Psoas muscle (tissue), 8 donors: Measurements from ENCODE around the gene CD19. TPM values are rescaled to one million over a fixed set of nuclear protein-coding genes. Genes with fewer than 3 reads are reported as not detected.
"Not testable (repeated sequence)": the region's sequence is repeated elsewhere in the genome, so short reads cannot be mapped to it uniquely, and the experiment has no call there.

Experiments
- ATAC-seq, 4 donors: fragments of 200-7000 bp; cut with Tn5 transposase; one replicate each; pipeline ENCODE4 v1.9.1; 2020; ENCODE audit warnings: moderate library complexity in 3 of 4, mild to moderate bottlenecking in 2 of 4
- DNase-seq, 2 donors: peaks; one replicate each; pipeline ENCODE4 v3.0.0-alpha.2; 2020
- H3K27ac ChIP-seq: fragments of 200-600 bp; one replicate; pipeline ENCODE4 v1.8.0; 2022
- H3K27me3 ChIP-seq, 3 donors: fragments of 200-600 bp in 1 of 3; one replicate each; pipeline versions ENCODE4 v1.6.1 to v1.8.0; 2013 to 2022; ENCODE audit warnings: low read length in 2 of 3, mild to moderate bottlenecking in 2 of 3, moderate library complexity in 1 of 3; ENCODE audit not compliant: insufficient read depth in 3 of 3
- H3K36me3 ChIP-seq, 2 donors: fragments of 200-600 bp in 1 of 2; one replicate each; pipeline versions ENCODE4 v1.6.1 to v1.8.0; 2013 to 2022; ENCODE audit warnings: low read depth in 1 of 2, mild to moderate bottlenecking in 1 of 2, moderate library complexity in 1 of 2; ENCODE audit not compliant: insufficient read depth in 1 of 2
- H3K4me1 ChIP-seq: fragments of 200-600 bp; one replicate; pipeline ENCODE4 v1.8.0; 2022
- H3K4me3 ChIP-seq: fragments of 200-600 bp; one replicate; pipeline ENCODE4 v1.8.0; 2022; ENCODE audit warnings: mild to moderate bottlenecking
- H3K9me3 ChIP-seq: fragments of 200-600 bp; one replicate; pipeline ENCODE4 v1.8.0; 2022
- WGBS, 3 donors: extraction: QIAGEN DNeasy Blood & Tissue Kit; methylation state at CpG; one replicate each; pipeline versions ENCODE4 v1.1.6 to v1.1.7; 2013; 5-methylcytosine and 5-hydroxymethylcytosine counted together
- intact Hi-C, 2 donors: fragments of 100-400 bp; cut with DNase I; formaldehyde crosslinking; loops; one replicate each; pipeline versions ENCODE4 v1.11.0 to v1.14.2; 2022
- polyA plus RNA-seq, 3 donors: library from polyadenylated mRNA; stranded (reverse); fragments of 200-250 nt; gene quantifications; one replicate each; pipeline ENCODE4 v1.2.3, GENCODE V29; 2013
- total RNA-seq, 4 donors: library from RNA; stranded (reverse); fragmentation: NEBNext Ultra II Directional in 2 of 4; extraction: Animal tissue kit (Norgen Biotek cat#: 25700) in 2 of 4; gene quantifications; one replicate each; pipeline versions ENCODE4 v1.2.1 to v1.2.4, GENCODE V29; 2021 to 2023
- TF ChIP-seq, protein P1 (sequence below): fragments of 200-600 bp; IDR thresholded peaks from one replicate; pipeline ENCODE4 v1.8.0; 2022; ENCODE audit warnings: antibody characterized with exemption
- donor health status: healthy with polysubstance abuse.
- donor health status: DM: no; HTN: no; CAD: no; lungs with moderate emphysema.
- donor health status: Bipolar disorder and iron deficiency.
- donor health status: healthy.
- donor health status: DM: yes; HTN: yes; CAD: no.
- donor health status: DM: no; HTN: no; CAD: no.
- donor health status: DM: no; HTN: no; CAD: no.
- donor health status: DM: yes; HTN: yes; CAD: no.

The CD19 gene
- total and polyA plus RNA-seq, 7 donors = 0.10 to 0.32 (median 0.15) TPM; not detected in 3

DNA sequence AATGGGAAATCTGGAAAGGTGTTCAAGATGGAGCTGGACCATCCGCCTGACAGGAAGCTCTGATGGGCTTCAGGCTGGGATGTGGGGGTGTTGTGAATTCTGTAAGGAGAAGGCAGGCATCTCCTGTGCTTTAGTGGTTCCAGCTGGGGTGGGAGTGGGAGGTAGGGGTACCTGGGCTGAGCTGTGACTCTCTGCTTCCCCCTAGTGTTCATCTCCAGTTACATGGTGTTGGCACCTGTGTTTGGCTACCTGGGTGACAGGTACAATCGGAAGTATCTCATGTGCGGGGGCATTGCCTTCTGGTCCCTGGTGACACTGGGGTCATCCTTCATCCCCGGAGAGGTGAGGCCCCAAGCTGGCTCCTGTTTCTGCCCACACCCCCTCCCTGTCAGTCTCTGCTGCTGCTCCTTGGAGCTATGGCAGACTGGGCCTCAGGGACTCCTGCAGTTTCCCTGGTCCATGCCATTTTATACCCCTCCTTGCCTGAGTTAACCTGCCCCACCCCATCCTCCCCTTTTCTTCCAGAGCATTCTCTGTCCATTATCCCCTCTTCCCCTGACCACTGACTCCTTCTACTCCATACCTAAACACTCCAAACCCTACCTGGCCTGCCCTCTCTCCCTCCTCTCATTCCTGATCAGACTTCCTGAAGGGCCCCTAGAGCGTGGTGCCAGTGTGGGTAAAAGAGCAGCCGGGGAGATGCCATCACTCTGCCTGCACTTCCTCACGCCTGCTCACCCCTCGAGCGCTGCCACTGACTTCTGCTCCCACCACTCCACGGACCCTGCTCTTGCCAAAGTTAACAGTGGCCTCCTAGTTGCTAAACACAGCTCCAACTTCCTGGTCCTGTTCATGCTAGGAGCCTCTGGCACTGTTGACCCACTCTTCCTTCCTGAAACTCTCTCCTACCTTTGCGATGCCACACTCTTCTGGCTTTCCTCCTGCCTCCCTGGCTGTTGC, 46.2 kb downstream of the CD19 start:
- peaks cover 9 to 65% of the 10 kb centered on the region in 2 donors for H3K36me3 ChIP-seq
- no peak overlapping the region for H3K4me3 ChIP-seq
- intact Hi-C loops = loop anchor here in 1 of 2 donors (10.0 kb wide), 1 partner anchor 1513 kb away; no protein-coding TSS in a partner anchor

DNA sequence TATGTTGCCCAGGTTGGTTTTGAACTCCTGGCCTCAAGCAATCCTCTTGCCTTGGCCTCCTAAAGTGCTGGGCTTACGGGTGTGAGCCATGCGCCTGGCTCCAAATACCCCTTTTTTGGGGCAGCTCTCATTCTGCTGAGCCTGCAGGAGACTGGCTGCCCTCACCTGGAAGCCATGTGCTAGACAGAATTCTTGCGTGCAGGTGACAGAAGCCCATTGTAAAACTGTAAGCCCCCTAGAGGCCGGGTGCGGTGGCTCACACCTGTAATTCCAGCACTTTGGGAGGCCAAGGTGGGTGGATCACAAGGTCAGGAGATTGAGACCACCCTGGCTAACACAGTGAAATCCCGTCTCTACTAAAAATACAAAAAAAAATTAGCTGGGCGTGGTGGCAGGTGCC, 48.6 kb downstream of the CD19 start:
- H3K27me3 ChIP-seq, H3K9me3 ChIP-seq, H3K4me3 ChIP-seq, ATAC-seq, H3K27ac ChIP-seq, intact Hi-C loops, DNase-seq: not testable (repeated sequence)
- Histone ChIP-seq H3K36me3 (peaks cover 9 to 85% of the 10 kb centered on the region in 2 donors), H3K4me1 (peaks cover 10% of the 10 kb centered on the region)
- 89 to 93% (median 91%) methylated on average over 7 of the region's 7 CpGs for WGBS, 3 donors

More for the DNA sequence above, 46.2 kb downstream of the CD19 start:
- ATAC-seq (no peak), DNase-seq (no peak)
- WGBS, 3 donors = 76 to 85% (median 81%) methylated on average over 11 of the region's 11 CpGs
- Histone ChIP-seq H3K9me3 (no peaks in the 10 kb centered on the region), H3K27me3 (no peaks in the 10 kb centered on the region), H3K4me1 (peaks cover 12% of the 10 kb centered on the region), H3K27ac (no peak overlapping the region)
- TF ChIP-seq, protein P1, sequence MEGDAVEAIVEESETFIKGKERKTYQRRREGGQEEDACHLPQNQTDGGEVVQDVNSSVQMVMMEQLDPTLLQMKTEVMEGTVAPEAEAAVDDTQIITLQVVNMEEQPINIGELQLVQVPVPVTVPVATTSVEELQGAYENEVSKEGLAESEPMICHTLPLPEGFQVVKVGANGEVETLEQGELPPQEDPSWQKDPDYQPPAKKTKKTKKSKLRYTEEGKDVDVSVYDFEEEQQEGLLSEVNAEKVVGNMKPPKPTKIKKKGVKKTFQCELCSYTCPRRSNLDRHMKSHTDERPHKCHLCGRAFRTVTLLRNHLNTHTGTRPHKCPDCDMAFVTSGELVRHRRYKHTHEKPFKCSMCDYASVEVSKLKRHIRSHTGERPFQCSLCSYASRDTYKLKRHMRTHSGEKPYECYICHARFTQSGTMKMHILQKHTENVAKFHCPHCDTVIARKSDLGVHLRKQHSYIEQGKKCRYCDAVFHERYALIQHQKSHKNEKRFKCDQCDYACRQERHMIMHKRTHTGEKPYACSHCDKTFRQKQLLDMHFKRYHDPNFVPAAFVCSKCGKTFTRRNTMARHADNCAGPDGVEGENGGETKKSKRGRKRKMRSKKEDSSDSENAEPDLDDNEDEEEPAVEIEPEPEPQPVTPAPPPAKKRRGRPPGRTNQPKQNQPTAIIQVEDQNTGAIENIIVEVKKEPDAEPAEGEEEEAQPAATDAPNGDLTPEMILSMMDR = no peak

DNA sequence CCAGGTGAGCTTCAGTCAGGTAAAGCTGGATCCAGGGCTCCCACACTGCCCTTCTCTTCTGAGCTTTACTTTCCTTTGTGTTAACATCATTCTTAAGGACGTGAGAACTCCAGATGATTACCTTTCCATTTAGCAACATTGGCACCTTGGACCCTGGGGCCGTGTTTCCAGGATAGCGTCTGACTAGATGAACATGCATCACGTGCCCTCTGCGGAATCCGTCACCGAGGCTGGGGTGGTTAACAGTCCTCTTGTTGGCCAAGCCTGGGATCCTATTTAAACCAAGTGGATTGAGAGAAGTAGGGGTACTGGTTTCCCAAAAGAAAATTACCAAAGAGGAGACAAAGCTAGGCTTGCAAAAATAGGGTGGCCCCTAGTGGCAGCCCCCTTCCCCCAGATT, 49.2 kb downstream of the CD19 start:
- intact Hi-C loops = no loop called here
- peaks cover 9 to 90% of the 10 kb centered on the region in 2 donors for H3K36me3 ChIP-seq

DNA sequence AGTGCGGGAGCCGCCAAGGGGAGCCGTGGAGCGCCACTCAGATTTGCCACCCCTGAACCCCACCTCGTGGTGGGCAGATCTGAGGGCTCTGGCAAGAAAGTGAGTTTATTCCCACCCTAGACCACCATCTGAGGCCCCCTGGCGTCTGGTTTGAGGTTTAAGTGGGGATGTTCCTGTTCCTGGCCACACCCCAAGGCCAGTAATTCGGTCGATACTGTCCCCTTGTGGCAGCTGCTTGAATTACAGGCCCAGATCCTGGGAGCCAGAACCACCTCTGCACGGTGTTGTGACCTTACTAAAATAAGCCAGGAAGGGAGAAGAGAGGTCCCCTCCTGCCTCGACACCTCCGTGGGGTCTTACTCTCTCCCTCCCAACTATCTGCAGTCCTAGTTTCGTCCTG, 49.7 kb downstream of the CD19 start:
- H3K27ac ChIP-seq = no peak overlapping the region
- intact Hi-C loops = no loop called here
- H3K36me3 ChIP-seq = peaks cover 6 to 88% of the 10 kb centered on the region in 2 donors
- WGBS, 3 donors = 80 to 81% (median 81%) methylated on average over 12 of the region's 12 CpGs
- no peaks in the 10 kb centered on the region for H3K27me3 ChIP-seq
- no peak overlapping the region for H3K4me3 ChIP-seq
- peaks cover under 1% of the 10 kb centered on the region for H3K4me1 ChIP-seq
- H3K9me3 ChIP-seq = no peaks in the 10 kb centered on the region
- ATAC-seq (no peak), DNase-seq (no peak)
- TF ChIP-seq, protein P1 = peak; percentile 35

More for the DNA sequence above, 49.2 kb downstream of the CD19 start:
- H3K4me1 ChIP-seq = peaks cover 4% of the 10 kb centered on the region
- 91 to 94% (median 94%) methylated on average over 7 of the region's 7 CpGs for WGBS, 3 donors
- no peak overlapping the region for H3K27ac ChIP-seq
- no peak overlapping the region for H3K4me3 ChIP-seq
- no peaks in the 10 kb centered on the region for H3K27me3 ChIP-seq
- TF ChIP-seq, protein P1 = no peak
- ATAC-seq (no peak), DNase-seq (no peak)
- H3K9me3 ChIP-seq = no peaks in the 10 kb centered on the region

DNA sequence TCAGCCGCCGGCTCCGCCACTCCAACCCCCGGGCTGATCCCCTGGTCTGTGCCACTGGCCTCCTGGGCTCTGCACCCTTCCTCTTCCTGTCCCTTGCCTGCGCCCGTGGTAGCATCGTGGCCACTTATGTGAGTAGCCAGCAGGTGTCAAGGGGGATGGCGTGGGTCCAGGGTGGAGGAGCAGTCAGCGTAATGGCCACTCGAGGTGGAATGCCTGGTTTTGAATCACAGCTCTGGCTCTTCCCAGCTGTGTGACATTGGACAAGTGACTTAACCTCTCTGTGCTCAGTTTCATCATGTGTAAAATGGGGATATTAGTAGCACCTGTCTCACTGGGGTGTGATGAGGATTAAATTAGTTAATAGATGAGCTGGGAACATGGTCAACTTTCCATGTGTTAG, 50.6 kb downstream of the CD19 start:
- intact Hi-C loops = no loop called here
- no peak overlapping the region for H3K4me3 ChIP-seq

More for the DNA sequence above, 50.6 kb downstream of the CD19 start:
- TF ChIP-seq, protein P1 = no peak
- WGBS, 3 donors = 92 to 97% (median 94%) methylated on average over 9 to 10 of the region's 10 CpGs
- ATAC-seq (no peak), DNase-seq (no peak)
- Histone ChIP-seq H3K36me3 (peaks cover 4 to 91% of the 10 kb centered on the region in 2 donors), H3K27ac (no peak overlapping the region), H3K4me1 (no peaks in the 10 kb centered on the region), H3K9me3 (peaks cover 7% of the 10 kb centered on the region), H3K27me3 (no peaks in the 10 kb centered on the region)
